Mesendoderm (in vitro differentiated cells): Measurements from ENCODE around the gene VWA5B2.
A peak's percentile ranks its signal among the peaks of the same experiment; 100 is the strongest.

Experiments
- DNase-seq: peaks from one replicate; pipeline ENCODE4 v3.0.0; 2013
- H2AK5ac ChIP-seq: 2 replicates; pipeline ENCODE4 v1.6.1; 2013; ENCODE audit warnings: low read length, inconsistent platforms
- H2BK120ac ChIP-seq: 2 replicates; pipeline ENCODE4 v1.6.1; 2013; ENCODE audit warnings: low read depth, mild to moderate bottlenecking, low read length, moderate library complexity, mixed read lengths
- H2BK15ac ChIP-seq: replicated peaks from 2 replicates; pipeline ENCODE4 v1.6.1; 2013; ENCODE audit warnings: low read depth, mild to moderate bottlenecking, moderate library complexity
- H2BK5ac ChIP-seq: 2 replicates; pipeline ENCODE4 v1.6.1; 2013; ENCODE audit warnings: low read length, inconsistent platforms
- H3K18ac ChIP-seq: 2 replicates; pipeline ENCODE4 v1.6.1; 2013; ENCODE audit warnings: mild to moderate bottlenecking, low read length, mixed read lengths
- H3K23ac ChIP-seq: one replicate; pipeline ENCODE4 v1.6.1; 2013; ENCODE audit warnings: low read length
- H3K27ac ChIP-seq: 2 replicates; pipeline ENCODE4 v1.5.1; 2013; ENCODE audit warnings: low read depth, mild to moderate bottlenecking, inconsistent platforms, low read length, moderate library complexity
- H3K27me3 ChIP-seq: 2 replicates; pipeline ENCODE4 v1.6.1; 2013; ENCODE audit warnings: low read length, control low read depth, mild to moderate bottlenecking, inconsistent platforms; ENCODE audit not compliant: insufficient read depth, poor library complexity
- H3K36me3 ChIP-seq: 2 replicates; pipeline ENCODE4 v1.6.1; 2013; ENCODE audit warnings: low read length, inconsistent platforms; ENCODE audit not compliant: control insufficient read depth, insufficient read depth
- H3K4ac ChIP-seq: one replicate; pipeline ENCODE4 v1.6.1; 2013; ENCODE audit warnings: low read depth, mild to moderate bottlenecking, low read length, moderate library complexity
- H3K4me1 ChIP-seq: 2 replicates; pipeline ENCODE4 v1.6.1; 2013; ENCODE audit warnings: low read depth, low read length, inconsistent platforms; ENCODE audit not compliant: control insufficient read depth
- H3K4me2 ChIP-seq: 2 replicates; pipeline ENCODE4 v1.6.1; 2013; ENCODE audit warnings: low read length
- H3K4me3 ChIP-seq: 2 replicates; pipeline ENCODE4 v1.5.1; 2013; ENCODE audit warnings: mild to moderate bottlenecking, low read length
- H3K56ac ChIP-seq: one replicate; pipeline ENCODE4 v1.6.1; 2013; ENCODE audit warnings: low read length
- H3K79me1 ChIP-seq: 2 replicates; pipeline ENCODE4 v1.6.1; 2013; ENCODE audit warnings: low read length, inconsistent platforms
- H3K79me2 ChIP-seq: 2 replicates; pipeline ENCODE4 v1.6.1; 2013; ENCODE audit warnings: mild to moderate bottlenecking, low read length; ENCODE audit not compliant: control insufficient read depth, insufficient read depth
- H3K9ac ChIP-seq: 2 replicates; pipeline ENCODE4 v1.6.1; 2013; ENCODE audit warnings: low read length, inconsistent platforms
- H4K5ac ChIP-seq: one replicate; pipeline ENCODE4 v1.6.1; 2013; ENCODE audit warnings: low read length
- H4K8ac ChIP-seq: one replicate; pipeline ENCODE4 v1.6.1; 2013; ENCODE audit warnings: low read depth, mild to moderate bottlenecking, control low read depth, low read length, moderate library complexity
- WGBS: extraction: QIAGEN DNeasy Blood & Tissue Kit; methylation state at CpG from one replicate; pipeline ENCODE4 v1.1.7; 2013; ENCODE audit warnings: low lambda C conversion rate, missing lambda C conversion rate; ENCODE audit not compliant: insufficient coverage; ENCODE audit errors: extremely low coverage; 5-methylcytosine and 5-hydroxymethylcytosine counted together

Gene VWA5B2

DNA sequence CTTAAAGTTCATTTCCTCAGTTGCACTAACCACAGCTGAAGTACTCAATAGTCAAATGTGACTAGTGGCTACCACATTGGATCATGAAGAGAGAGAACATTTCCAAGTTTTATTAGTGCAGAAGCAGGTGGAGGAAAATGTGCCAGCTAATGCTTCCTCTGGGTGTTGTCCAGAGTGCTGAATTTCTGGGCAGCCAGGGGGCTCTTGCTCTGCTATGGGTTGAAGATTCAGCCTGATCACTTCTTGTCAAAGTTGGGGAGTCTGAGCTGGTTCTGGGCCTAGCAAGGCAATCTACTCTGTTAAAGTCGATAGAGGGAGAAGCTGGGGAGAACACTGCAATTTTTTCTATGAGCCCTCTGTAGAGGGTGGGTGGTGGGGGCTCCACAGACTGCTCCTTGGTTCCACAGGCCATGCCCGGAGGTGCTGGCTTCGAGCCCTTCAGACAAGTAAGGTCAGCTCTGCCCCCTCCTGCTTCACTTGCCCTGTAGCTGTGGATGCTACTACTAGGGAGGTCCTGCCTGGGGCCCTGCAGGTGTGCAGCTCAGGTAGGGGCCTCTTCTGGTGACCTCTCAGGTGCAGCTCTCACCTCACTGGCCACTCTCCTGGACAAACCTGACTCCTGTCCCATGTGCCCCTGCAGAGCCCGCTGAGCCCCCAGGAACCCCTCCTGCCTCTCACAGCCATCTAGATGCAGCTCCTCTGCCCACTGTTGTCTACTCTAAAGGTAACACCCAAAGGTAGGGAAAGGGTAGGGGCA is 11.2 kb downstream of the VWA5B2 start:
- H2BK15ac ChIP-seq, result no peak overlapping the region
- no peaks in the 10 kb centered on the region for H3K79me2 ChIP-seq
- H3K4me3 ChIP-seq, result no peak overlapping the region
- no peak overlapping the region for H2AK5ac ChIP-seq
- no peak overlapping the region for H3K4me2 ChIP-seq
- no peak overlapping the region for H4K5ac ChIP-seq
- no peaks in the 10 kb centered on the region for H3K4me1 ChIP-seq
- H3K18ac ChIP-seq, result no peak overlapping the region
- no peak overlapping the region for H3K27ac ChIP-seq
- no peak overlapping the region for H4K8ac ChIP-seq
- no peak overlapping the region for H2BK120ac ChIP-seq
- H3K79me1 ChIP-seq, result no peaks in the 10 kb centered on the region
- H3K56ac ChIP-seq, result no peak overlapping the region
- H3K23ac ChIP-seq, result no peak overlapping the region
- no peak overlapping the region for H3K9ac ChIP-seq
- peaks cover 2% of the 10 kb centered on the region for H3K36me3 ChIP-seq
- H3K4ac ChIP-seq, result no peak overlapping the region
- peak; percentile 34 for DNase-seq
- no peaks in the 10 kb centered on the region for H3K27me3 ChIP-seq
- no CpG with 5 or more reads among the region's 4 CpGs for WGBS
- H2BK5ac ChIP-seq, result no peak overlapping the region

DNA sequence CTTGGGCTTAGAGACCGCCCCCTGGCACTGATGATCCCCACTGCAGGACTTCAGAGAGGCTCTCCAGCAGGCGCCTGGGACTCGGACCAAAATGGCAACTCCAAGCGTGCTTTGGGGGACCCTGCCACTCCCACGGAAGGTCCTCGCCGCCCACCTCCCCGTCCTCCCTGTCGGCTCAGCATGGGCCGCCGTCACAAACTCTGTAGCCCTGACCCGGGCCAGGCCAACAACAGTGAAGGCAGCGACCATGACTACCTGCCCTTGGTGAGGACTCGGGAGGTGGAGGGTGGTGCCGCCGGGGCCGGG is 11.7 kb downstream of the VWA5B2 start:
- Histone ChIP-seq H3K4me3 (no peak overlapping the region), H2BK120ac (no peak overlapping the region)

DNA sequence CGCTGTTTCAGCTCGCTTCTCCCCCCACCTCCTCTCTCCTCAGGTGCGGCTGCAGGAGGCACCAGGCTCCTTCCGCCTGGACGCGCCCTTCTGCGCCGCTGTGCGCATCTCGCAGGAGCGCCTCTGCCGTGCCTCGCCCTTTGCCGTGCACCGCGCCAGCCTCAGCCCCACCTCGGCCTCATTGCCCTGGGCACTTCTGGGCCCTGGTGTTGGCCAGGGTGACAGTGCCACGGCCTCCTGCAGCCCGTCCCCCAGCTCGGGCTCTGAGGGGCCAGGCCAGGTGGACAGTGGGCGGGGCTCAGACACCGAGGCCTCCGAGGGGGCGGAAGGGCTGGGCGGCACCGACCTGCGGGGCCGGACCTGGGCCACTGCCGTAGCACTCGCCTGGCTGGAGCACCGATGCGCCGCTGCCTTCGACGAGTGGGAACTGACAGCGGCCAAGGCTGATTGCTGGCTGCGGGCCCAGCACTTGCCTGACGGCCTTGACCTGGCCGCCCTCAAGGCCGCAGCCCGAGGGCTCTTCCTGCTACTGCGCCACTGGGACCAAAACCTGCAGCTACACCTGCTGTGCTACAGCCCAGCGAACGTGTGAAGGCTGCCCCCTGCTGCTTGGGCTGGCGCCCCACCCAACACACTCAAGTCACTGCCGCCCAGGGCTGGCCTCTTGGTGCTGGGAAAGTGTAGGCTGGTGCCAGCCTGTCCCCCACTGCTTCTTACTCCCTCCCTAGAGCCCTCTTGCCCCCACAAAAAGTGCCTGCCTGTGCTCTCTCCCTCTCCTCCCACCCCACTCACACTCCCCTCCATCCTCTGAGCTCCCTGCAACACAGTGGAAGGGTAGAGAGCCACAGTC is 12.3 kb downstream of the VWA5B2 start:
- DNase-seq, result peak; percentile 23
- H3K18ac ChIP-seq, result no peak overlapping the region
- H3K79me1 ChIP-seq, result no peaks in the 10 kb centered on the region
- H3K79me2 ChIP-seq, result no peaks in the 10 kb centered on the region
- peaks cover 2% of the 10 kb centered on the region for H3K36me3 ChIP-seq
- H3K9ac ChIP-seq, result no peak overlapping the region
- H2BK5ac ChIP-seq, result no peak overlapping the region
- no peak overlapping the region for H3K27ac ChIP-seq
- H3K56ac ChIP-seq, result no peak overlapping the region
- H3K27me3 ChIP-seq, result no peaks in the 10 kb centered on the region
- no peak overlapping the region for H2BK15ac ChIP-seq
- no peaks in the 10 kb centered on the region for H3K4me1 ChIP-seq
- WGBS, result no CpG with 5 or more reads among the region's 46 CpGs
- no peak overlapping the region for H3K23ac ChIP-seq
- H2BK120ac ChIP-seq, result no peak overlapping the region
- H3K4me3 ChIP-seq, result no peak overlapping the region
- H4K5ac ChIP-seq, result no peak overlapping the region
- H4K8ac ChIP-seq, result no peak overlapping the region
- H2AK5ac ChIP-seq, result no peak overlapping the region
- H3K4me2 ChIP-seq, result no peak overlapping the region
- H3K4ac ChIP-seq, result no peak overlapping the region

More for the DNA sequence above, 11.7 kb downstream of the VWA5B2 start:
- Histone ChIP-seq H3K27me3 (no peaks in the 10 kb centered on the region), H3K4ac (no peak overlapping the region), H3K9ac (no peak overlapping the region), H3K18ac (no peak overlapping the region), H2AK5ac (no peak overlapping the region), H2BK5ac (no peak overlapping the region), H3K79me2 (no peaks in the 10 kb centered on the region), H3K56ac (no peak overlapping the region), H4K5ac (no peak overlapping the region), H3K4me1 (no peaks in the 10 kb centered on the region), H3K27ac (no peak overlapping the region), H3K79me1 (no peaks in the 10 kb centered on the region), H3K36me3 (peaks cover 2% of the 10 kb centered on the region), H3K23ac (no peak overlapping the region), H4K8ac (no peak overlapping the region), H2BK15ac (no peak overlapping the region), H3K4me2 (no peak overlapping the region)
- DNase-seq, result no peak
- no CpG with 5 or more reads among the region's 17 CpGs for WGBS

DNA sequence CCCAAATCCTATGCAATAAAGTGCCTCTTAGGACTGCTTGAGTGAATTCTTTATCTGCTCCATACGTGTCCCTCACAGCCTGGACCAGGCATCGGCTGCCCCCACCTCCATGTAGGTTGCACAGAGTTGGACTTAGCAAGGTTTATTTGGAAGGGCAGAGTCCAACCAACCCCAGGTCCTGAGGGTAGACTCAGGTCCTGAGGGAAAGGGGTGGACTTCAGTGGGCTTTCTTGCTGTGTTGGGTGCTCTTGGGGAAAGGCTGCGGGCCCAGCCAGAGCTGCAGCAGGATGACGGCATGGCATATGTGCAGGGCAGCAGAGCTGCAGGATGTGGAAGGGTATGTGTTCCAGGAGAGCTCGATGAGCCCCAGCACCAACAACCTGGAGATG is 12.9 kb downstream of the VWA5B2 start:
- Histone ChIP-seq H3K27ac (no peak overlapping the region), H3K79me2 (no peaks in the 10 kb centered on the region), H3K4me2 (no peak overlapping the region), H2BK15ac (no peak overlapping the region), H3K9ac (no peak overlapping the region), H3K18ac (no peak overlapping the region), H3K36me3 (peaks cover 2% of the 10 kb centered on the region), H2BK5ac (no peak overlapping the region), H3K4me3 (no peak overlapping the region), H2BK120ac (no peak overlapping the region), H3K23ac (no peak overlapping the region), H3K56ac (no peak overlapping the region), H3K79me1 (no peaks in the 10 kb centered on the region), H2AK5ac (no peak overlapping the region), H3K4ac (no peak overlapping the region), H4K8ac (no peak overlapping the region), H4K5ac (no peak overlapping the region), H3K27me3 (no peaks in the 10 kb centered on the region), H3K4me1 (no peaks in the 10 kb centered on the region)
- no CpG with 5 or more reads among the region's 5 CpGs for WGBS
- DNase-seq, result no peak

DNA sequence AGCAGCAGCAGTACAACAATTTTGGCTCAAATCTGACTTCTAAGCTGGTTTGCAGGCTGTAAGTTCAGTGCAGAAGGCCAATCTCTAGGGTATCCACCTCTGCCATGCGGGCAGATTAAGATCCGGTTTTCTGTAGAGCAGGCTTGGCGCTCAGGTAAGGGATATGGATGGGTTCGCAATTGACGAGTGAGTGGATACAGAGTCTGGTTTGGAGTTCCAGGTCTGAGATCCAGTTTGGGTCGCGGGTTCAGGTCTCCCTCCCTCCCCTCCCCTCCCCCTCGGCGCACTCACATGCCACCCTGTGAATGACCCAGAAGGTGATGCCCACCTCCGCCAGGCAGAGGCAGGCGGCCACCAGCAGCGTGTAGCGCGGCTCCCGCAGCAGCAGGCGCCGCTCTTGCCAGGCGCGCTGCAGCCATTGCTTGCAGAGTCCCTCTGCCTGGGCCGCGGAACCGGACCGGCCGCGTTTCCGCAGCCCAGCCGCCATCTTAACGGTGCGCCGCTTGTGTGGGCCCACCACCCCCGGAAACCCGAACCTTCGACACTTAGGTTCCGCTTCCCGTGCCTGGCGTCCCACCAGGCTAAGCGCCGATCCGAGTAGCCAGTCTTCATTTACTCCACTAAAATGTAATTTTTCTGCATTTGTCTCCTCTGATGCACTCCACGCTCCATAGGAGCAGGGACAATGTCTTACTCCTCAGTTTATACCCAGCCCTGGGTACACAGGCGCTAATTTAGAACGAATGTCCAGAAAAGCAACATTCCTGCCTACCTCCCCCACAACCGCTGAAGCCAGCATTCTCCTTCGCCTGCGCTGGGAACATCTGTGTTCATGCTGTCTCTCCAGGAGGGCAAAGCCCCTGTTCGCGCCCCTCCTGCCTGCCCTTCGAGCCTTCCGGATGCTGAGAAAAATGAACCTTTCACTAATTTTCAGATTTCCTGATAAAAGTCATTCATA is 19.3 kb downstream of the VWA5B2 start, which contains the start of gene ALG3:
ALG3 (minus strand) TSS at position 509 of the 958 bp plus-strand sequence; CDS start at position 487, 22 bp downstream.
- peaks cover 4% of the 10 kb centered on the region for H3K79me2 ChIP-seq
- H4K8ac ChIP-seq, result peak within 1 kb of the TSS; percentile 67
- peak within 1 kb of the TSS; percentile 64 for H3K18ac ChIP-seq
- peak within 1 kb of the TSS; percentile 50 for H4K5ac ChIP-seq
- WGBS, result no CpG with 5 or more reads among the region's 49 CpGs
- peak within 1 kb of the TSS; percentile 85 for H3K4me3 ChIP-seq
- H3K79me1 ChIP-seq, result peaks cover 2% of the 10 kb centered on the region
- peak within 1 kb of the TSS; percentile 7 for H2AK5ac ChIP-seq
- no peak within 1 kb of the TSS for H2BK15ac ChIP-seq
- peak; percentile 93 for DNase-seq
- H3K9ac ChIP-seq, result peak within 1 kb of the TSS; percentile 94
- no peaks in the 10 kb centered on the region for H3K27me3 ChIP-seq
- H2BK120ac ChIP-seq, result no peak within 1 kb of the TSS
- peak within 1 kb of the TSS; percentile 98 for H3K4me2 ChIP-seq
- H2BK5ac ChIP-seq, result peak within 1 kb of the TSS; percentile 96
- peak within 1 kb of the TSS; percentile 38 for H3K4ac ChIP-seq
- peak within 1 kb of the TSS; percentile 45 for H3K27ac ChIP-seq
- no peaks in the 10 kb centered on the region for H3K4me1 ChIP-seq
- peaks cover 2% of the 10 kb centered on the region for H3K36me3 ChIP-seq
- peak within 1 kb of the TSS; percentile 98 for H3K56ac ChIP-seq
- peak within 1 kb of the TSS; percentile 59 for H3K23ac ChIP-seq
